GM06990 (cell line): ENCODE results near the gene ARHGDIG.

Experiments used
- DNase-seq: peaks from one replicate; pipeline ENCODE4 v3.0.0-alpha.2; 2011; ENCODE audit not compliant: insufficient read length; ENCODE audit errors: extremely low read depth
- H3K27me3 ChIP-seq: replicated peaks from 2 replicates; pipeline ENCODE4 v1.6.0; 2011; ENCODE audit warnings: low read length; ENCODE audit not compliant: control insufficient read depth, insufficient read depth
- H3K36me3 ChIP-seq: 2 replicates; pipeline ENCODE4 v1.5.1; 2011; ENCODE audit warnings: low read length; ENCODE audit not compliant: control insufficient read depth, insufficient read depth
- H3K4me3 ChIP-seq: replicated peaks from 2 replicates; pipeline ENCODE4 v1.5.1; 2011; ENCODE audit warnings: low read depth, mild to moderate bottlenecking, control low read depth, low read length
- TF ChIP-seq, protein P1 (sequence below): IDR thresholded peaks from 2 replicates; pipeline ENCODE4 v1.5.1; 2011; ENCODE audit warnings: low read length, control low read depth, mild to moderate bottlenecking, inconsistent platforms; ENCODE audit not compliant: insufficient read depth, poor library complexity, severe bottlenecking

ARHGDIG gene

GRCh38 chr16:280552-280951 lies at the start of gene ARHGDIG:
TSS of gene ARHGDIG (plus strand) at chr16:280591. CDS start at chr16:280681, 90 bp downstream.
- no peak for DNase-seq
- Histone ChIP-seq H3K27me3 (no peaks in the 10 kb centered on the region), H3K4me3 (no peak within 1 kb of the TSS; the same call in 1 of the 2 replicates), H3K36me3 (no peaks in the 10 kb centered on the region)
- TF ChIP-seq, protein P1, sequence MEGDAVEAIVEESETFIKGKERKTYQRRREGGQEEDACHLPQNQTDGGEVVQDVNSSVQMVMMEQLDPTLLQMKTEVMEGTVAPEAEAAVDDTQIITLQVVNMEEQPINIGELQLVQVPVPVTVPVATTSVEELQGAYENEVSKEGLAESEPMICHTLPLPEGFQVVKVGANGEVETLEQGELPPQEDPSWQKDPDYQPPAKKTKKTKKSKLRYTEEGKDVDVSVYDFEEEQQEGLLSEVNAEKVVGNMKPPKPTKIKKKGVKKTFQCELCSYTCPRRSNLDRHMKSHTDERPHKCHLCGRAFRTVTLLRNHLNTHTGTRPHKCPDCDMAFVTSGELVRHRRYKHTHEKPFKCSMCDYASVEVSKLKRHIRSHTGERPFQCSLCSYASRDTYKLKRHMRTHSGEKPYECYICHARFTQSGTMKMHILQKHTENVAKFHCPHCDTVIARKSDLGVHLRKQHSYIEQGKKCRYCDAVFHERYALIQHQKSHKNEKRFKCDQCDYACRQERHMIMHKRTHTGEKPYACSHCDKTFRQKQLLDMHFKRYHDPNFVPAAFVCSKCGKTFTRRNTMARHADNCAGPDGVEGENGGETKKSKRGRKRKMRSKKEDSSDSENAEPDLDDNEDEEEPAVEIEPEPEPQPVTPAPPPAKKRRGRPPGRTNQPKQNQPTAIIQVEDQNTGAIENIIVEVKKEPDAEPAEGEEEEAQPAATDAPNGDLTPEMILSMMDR: no peak

DNA sequence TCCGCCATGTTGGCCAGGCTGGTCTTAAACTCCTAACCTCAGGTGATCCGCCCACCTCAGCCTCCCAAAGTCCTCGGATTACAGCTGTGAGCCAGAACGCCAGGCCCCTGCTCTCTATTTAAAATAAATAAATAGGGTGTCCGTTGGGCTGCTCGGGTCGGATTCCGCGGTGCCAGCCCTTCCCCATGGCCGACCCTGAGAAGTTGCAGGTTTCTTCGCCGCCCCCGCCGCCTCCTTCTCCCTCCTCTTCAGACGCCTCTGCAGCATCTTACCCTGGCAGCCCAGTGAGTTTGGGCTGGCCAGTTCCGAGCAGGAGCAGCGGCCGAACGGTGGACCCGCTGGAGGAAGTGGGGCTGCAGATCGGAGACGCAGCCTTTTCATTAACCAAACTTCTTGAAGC lies 49.4 kb upstream of the ARHGDIG start:
- Histone ChIP-seq H3K27me3 (no peaks in the 10 kb centered on the region), H3K36me3 (peaks cover 5% of the 10 kb centered on the region), H3K4me3 (no peak overlapping the region)
- TF ChIP-seq, protein P1: no peak
- DNase-seq: no peak

DNA sequence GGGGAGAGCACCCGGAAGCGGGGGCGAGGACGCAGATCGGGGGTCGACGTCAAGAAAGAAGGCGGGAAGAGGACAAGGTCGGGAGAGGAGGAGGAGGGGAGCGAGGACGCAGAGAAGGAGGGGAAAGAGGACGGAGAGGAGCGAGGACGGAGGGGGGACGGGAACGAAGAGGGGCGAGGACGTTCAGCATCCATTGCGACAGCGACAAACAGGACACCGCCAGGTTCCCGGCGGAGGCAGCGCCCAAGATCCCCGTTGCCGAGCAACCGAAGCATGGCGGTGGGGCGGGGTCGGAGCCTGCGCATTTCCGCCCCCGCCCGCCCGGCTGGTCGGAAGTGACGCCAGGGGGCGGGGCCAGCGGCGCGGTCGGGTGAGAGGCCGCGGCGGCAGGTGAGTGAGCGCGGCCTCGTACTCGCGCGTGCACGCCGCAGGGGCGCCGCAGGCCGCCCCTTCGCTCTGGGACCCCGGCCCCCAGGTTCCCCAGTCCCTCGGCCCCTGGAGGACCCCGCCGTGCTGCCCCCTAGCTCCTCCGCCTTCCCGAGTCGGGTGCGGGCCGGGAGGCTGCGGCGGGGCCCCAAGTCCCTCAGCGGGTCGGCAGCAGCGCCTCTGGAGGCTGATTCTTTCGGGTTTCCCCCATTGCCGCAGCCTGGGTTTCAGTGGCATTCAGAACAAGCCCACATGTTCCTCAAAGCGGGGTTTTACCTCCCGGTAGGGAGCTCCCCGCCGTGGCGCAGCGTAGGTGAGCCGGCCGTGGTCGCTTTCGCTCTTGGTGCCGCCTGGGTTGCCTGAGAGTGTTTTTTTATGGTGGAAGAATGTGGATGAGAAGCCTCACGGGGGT lies 45.7 kb upstream of the ARHGDIG start, which contains the start of gene FAM234A:
TSS of gene FAM234A (plus strand) at position 354 of the 838 bp plus-strand sequence. CDS start 19,593 bp downstream, outside the sequence.
- Histone ChIP-seq H3K36me3 (no peaks in the 10 kb centered on the region), H3K4me3 (peak within 1 kb of the TSS; percentile 90), H3K27me3 (no peaks in the 10 kb centered on the region)
- TF ChIP-seq, protein P1: peak; percentile 59
- peak; percentile 96 for DNase-seq

- Histone ChIP-seq H3K27me3 (no peaks in the 10 kb centered on the region), H3K4me3 (no peak overlapping the region), H3K36me3 (no peaks in the 10 kb centered on the region; the same call in 1 of the 2 replicates)
- no peak for DNase-seq
- TF ChIP-seq, protein P1: no peak
Observed at GRCh38 chr16:239948-240277, 40.5 kb upstream of the ARHGDIG start.

GRCh38 chr16:240559-240958 lies 39.8 kb upstream of the ARHGDIG start:
- no peaks in the 10 kb centered on the region for H3K27me3 ChIP-seq
- no peak overlapping the region for H3K4me3 ChIP-seq
- H3K36me3 ChIP-seq: no peaks in the 10 kb centered on the region; the same call in 1 of the 2 replicates
- TF ChIP-seq, protein P1: no peak
- no peak for DNase-seq
